Measurements from ENCODE around the gene TTC7B. TPM values are rescaled to one million over a fixed set of nuclear protein-coding genes. Genes with fewer than 3 reads are reported as not detected.
A peak's percentile ranks its signal among the peaks of the same experiment; 100 is the strongest.

The TTC7B gene
- total and polyA plus RNA-seq, 2 of the 8 experiments (the other 6 are each of a cell fraction or from before 2014, with no cell fraction given), result 23.7 to 34.0 TPM

DNA sequence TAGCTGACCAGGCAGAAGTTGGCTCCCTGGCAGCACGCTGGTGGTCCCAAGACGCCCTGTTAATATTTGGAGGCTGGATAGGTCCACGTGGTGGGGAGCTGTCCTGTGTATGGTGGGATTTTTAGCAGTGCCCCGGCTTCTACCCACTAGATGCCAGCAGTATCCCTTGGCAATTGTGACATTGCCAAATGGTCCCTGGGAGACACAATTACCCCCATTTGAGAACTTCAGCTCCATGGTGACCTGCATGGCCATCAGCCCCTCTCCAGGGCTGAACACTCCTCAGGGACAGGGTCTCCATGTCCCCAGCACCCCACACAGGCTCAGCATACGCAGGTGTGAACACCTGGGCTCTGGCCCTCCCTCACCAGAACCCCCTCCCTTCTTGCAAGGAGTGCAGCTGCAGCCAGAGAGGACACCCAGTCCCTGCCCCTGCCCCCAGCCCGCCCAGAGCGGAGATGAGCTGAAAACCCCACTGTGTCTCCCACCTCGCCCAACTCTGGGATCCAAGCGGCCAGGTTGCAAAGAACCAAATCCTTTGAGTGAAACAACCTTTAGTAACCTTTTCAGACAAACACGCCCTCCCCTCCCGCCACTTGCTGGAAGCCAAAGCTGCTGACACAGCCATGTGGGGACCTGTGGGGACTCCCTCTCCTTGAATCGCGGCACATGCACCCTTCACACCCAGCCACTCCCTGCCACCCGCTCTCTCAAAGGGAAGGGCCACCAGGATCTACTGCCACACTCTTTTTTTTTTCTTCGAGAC, 299.0 kb downstream of the TTC7B start:
- H3K9me3 ChIP-seq (ENCODE audit: insufficient read depth in 2 of 2, low read depth in 1 of 2, low read length in 1 of 2), result no peaks in the 10 kb centered on the region
- DNase-seq (ENCODE audit: low read depth in 1 of 2, low spot score in 2 of 2), result no peak
- peak overlapping the region; percentile 90 for H2BK12ac ChIP-seq (ENCODE audit: low read depth, low read length)
- H3K4me1 ChIP-seq (replicated peaks in 1 of 4; ENCODE audit: control insufficient read depth in 3 of 4, insufficient read depth in 4 of 4, low read length in 3 of 4), result peaks cover 0 to 20% (median 17%) of the 10 kb centered on the region in 4 experiments; a peak in 6 of 7 replicates
- POLR2A ChIA-PET (ENCODE audit: partially characterized antibody), result interaction anchor here (1.5 to 2.1 kb wide), 2 partner anchors 120 to 122 kb away, joined by 5 to 7 read pairs; partner anchors contain the start of gene CALM1
- CTCF ChIA-PET (ENCODE audit: partially characterized antibody), result interaction anchor here (0.6 to 2.6 kb wide), 18 partner anchors 15 to 243 kb away, joined by 3 to 14 read pairs (median 4); no protein-coding TSS in a partner anchor
- H2BK15ac ChIP-seq (ENCODE audit: low read length), result no peak overlapping the region
- no peak overlapping the region for H2BK120ac ChIP-seq (replicated peaks; ENCODE audit: low read depth, low read length)
- no peak overlapping the region for H4K5ac ChIP-seq (ENCODE audit: insufficient read length, low read depth, low read length)
- no peak overlapping the region for H3K23ac ChIP-seq (ENCODE audit: insufficient read length)
- no peaks in the 10 kb centered on the region; the same call in 1 of the 2 replicates for H3K79me1 ChIP-seq (ENCODE audit: low read depth, low read length)
- H2AFZ ChIP-seq (ENCODE audit: low read length), result no peak overlapping the region
- FAIRE-seq, result no peak
- no peak overlapping the region for H3K4me2 ChIP-seq (ENCODE audit: insufficient read depth in 1 of 2, low read depth in 2 of 2, low read length in 2 of 2)
- 80% methylated on average over 14 of the region's 15 CpGs; no CpG with 5 or more reads in 1 of the 2 experiments for WGBS, 2 experiments (ENCODE audit: extremely low coverage in 1 of 2, insufficient coverage in 1 of 2, insufficient read length in 1 of 2, insufficient replicate concordance in 2 of 2, low coverage in 1 of 2, low lambda C conversion rate in 2 of 2, missing lambda C conversion rate in 1 of 2)
- no peak overlapping the region for H3K56ac ChIP-seq (replicated peaks; ENCODE audit: insufficient read length, low read depth, low read length)
- no peaks in the 10 kb centered on the region for H3K79me2 ChIP-seq (ENCODE audit: control insufficient read depth in 1 of 2, insufficient read depth in 2 of 2, low read length in 2 of 2)
- H3K4me3 ChIP-seq (ENCODE audit: extremely low read depth in 1 of 4, insufficient read depth in 2 of 4, low read depth in 3 of 4, low read length in 4 of 4), result no peak overlapping the region
- no peaks in the 10 kb centered on the region for H4K20me1 ChIP-seq (replicated peaks in 1 of 2; ENCODE audit: control insufficient read depth in 1 of 2, insufficient read depth in 2 of 2, low read length in 2 of 2)
- no peak overlapping the region for H3K27ac ChIP-seq (ENCODE audit: low read depth, low read length)
- H3K4ac ChIP-seq (replicated peaks; ENCODE audit: insufficient read length, low read depth, low read length), result peak overlapping the region; percentile 29
- H3K36me3 ChIP-seq (ENCODE audit: control insufficient read depth in 2 of 4, insufficient read depth in 4 of 4, low read length in 3 of 4), result no peaks in the 10 kb centered on the region
- no peaks in the 10 kb centered on the region for H3K27me3 ChIP-seq (replicated peaks in 1 of 4; ENCODE audit: control insufficient read depth in 3 of 4, extremely low read depth in 1 of 4, insufficient read depth in 3 of 4, low read length in 3 of 4)
- peak overlapping the region; percentile 24 for H3K18ac ChIP-seq (ENCODE audit: extremely low read depth, low read length)
- peak overlapping the region; percentile 35 for H2BK5ac ChIP-seq (ENCODE audit: low read depth, low read length)
- peak overlapping the region; percentile 7 for H4K91ac ChIP-seq (replicated peaks; ENCODE audit: insufficient read length, low read length)
- no peaks in the 10 kb centered on the region for H3K23me2 ChIP-seq (ENCODE audit: low read depth, low read length)
- no peak overlapping the region for H3K14ac ChIP-seq (ENCODE audit: insufficient read length)
- H3K9ac ChIP-seq (replicated peaks in 1 of 4; ENCODE audit: extremely low read depth in 1 of 4, low read depth in 3 of 4, low read length in 3 of 4), result no peak overlapping the region
- H2AK5ac ChIP-seq (ENCODE audit: low read depth, low read length), result peak overlapping the region; percentile 44; the same call in 1 of the 2 replicates
- H2BK20ac ChIP-seq (ENCODE audit: low read length), result no peak overlapping the region
- H4K8ac ChIP-seq (ENCODE audit: extremely low read depth, insufficient read depth, low read length), result peak overlapping the region; percentile 62
- TF ChIP-seq, protein P1, sequence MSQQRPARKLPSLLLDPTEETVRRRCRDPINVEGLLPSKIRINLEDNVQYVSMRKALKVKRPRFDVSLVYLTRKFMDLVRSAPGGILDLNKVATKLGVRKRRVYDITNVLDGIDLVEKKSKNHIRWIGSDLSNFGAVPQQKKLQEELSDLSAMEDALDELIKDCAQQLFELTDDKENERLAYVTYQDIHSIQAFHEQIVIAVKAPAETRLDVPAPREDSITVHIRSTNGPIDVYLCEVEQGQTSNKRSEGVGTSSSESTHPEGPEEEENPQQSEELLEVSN (IDR thresholded peaks at IDR 0.05), result peak; percentile 60; the same call in 1 of the 2 replicates
- TF ChIP-seq, protein P2, sequence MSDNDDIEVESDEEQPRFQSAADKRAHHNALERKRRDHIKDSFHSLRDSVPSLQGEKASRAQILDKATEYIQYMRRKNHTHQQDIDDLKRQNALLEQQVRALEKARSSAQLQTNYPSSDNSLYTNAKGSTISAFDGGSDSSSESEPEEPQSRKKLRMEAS (IDR thresholded peaks at IDR 0.05), result 0 out of 2 replicates have a peak, but pooled peaks have one; percentile 36
- TF ChIP-seq GABPA (IDR thresholded peaks at IDR 0.05; ENCODE audit: borderline replicate concordance, insufficient read depth, low read length), result no peak
- no peak for TF ChIP-seq CBX8 (IDR thresholded peaks at IDR 0.05; ENCODE audit: borderline replicate concordance, low read depth, low read length)
